NT2/D1 (cell line): Measurements from ENCODE around the gene ATP4B.

Source experiments
- SUZ12 ChIP-seq: IDR thresholded peaks from 2 replicates; pipeline ENCODE4 v1.6.1; 2011; ENCODE audit not compliant: insufficient read length, insufficient read depth; ENCODE audit errors: extremely low read depth
- YY1 ChIP-seq: IDR thresholded peaks from 2 replicates; pipeline ENCODE4 v1.6.1; 2011; ENCODE audit not compliant: insufficient read length, insufficient read depth

DNA sequence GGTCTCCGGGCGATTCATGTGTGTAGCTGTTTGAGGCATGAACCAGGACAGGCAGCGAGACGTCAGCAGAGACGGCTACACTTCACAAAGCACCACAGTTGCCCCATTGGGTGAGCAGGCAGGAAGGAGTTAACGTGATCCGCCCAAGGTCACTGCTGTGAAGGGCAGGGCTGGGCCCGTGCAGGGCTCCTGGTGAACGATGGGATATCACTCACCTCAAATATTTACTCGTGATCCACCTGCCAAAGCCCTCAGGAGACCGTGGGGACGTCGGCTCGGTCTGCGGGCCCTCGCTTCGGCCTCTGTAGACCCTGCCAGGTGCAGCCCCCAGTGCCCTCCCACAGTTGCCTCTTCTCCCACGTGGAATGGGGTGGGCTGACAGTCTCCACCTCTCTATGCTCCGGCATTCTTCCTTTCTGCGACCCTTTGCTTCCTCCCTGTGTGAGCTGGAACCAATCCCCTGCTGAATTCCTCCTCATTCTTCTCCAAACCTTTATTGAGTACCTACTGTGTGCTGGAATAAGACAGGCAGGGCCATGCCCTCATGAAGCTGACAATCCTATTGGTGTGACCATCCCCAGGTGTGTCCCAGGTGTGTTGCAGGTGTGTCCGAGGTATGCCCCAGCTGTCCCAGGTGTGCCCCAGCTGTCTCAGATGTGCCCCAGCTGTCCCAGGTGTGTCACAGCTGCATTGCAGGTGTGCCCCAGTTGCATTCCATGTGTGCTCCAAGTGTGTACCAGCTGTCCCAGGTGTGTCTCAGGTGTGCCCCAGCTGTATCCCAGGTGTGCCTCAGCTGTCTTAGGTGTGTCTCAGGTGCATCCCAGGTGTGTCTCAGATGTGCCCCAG lies 7.0 kb upstream of the ATP4B start:
- TF ChIP-seq YY1 (no peak), SUZ12 (no peak)
